Activated T-cell treated with anti-CD3 and anti-CD28 coated beads for 1 hour (primary cell): Measurements from ENCODE around the gene HDC.

Source experiments
- DNase-seq: peaks from one replicate; pipeline ENCODE4 v3.0.0-alpha.2; 2020; ENCODE audit warnings: low read depth

Gene HDC, protein sequence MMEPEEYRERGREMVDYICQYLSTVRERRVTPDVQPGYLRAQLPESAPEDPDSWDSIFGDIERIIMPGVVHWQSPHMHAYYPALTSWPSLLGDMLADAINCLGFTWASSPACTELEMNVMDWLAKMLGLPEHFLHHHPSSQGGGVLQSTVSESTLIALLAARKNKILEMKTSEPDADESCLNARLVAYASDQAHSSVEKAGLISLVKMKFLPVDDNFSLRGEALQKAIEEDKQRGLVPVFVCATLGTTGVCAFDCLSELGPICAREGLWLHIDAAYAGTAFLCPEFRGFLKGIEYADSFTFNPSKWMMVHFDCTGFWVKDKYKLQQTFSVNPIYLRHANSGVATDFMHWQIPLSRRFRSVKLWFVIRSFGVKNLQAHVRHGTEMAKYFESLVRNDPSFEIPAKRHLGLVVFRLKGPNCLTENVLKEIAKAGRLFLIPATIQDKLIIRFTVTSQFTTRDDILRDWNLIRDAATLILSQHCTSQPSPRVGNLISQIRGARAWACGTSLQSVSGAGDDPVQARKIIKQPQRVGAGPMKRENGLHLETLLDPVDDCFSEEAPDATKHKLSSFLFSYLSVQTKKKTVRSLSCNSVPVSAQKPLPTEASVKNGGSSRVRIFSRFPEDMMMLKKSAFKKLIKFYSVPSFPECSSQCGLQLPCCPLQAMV

DNA sequence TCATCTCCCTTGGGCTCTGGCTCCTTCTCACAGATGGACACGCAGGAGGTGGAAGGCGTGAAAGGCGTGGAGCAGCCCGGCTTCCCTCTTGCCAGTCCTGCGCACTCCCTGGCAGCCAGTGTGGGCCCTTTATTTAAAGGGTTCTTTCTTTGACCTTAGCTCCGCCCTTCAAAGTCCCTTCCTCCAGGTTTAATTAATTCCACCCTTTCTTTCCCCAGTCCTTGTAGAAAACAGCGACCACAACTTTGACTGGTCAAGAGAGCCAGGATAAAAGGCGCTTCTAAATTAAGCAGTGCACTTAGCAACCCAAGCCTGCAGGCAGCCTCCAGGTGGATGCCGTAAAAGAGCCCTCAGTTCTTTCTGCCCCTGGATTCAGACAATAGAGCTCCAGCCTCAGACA, at the start of gene HDC:
Gene HDC (minus strand): TSS at position 107 of the 400 bp plus-strand sequence. CDS start 103 bp downstream, at position 4.
- DNase-seq = no peak

- DNase-seq = no peak
Observed at GRCh38 chr15:50312636-50313035, 47.1 kb upstream of the HDC start.

DNA sequence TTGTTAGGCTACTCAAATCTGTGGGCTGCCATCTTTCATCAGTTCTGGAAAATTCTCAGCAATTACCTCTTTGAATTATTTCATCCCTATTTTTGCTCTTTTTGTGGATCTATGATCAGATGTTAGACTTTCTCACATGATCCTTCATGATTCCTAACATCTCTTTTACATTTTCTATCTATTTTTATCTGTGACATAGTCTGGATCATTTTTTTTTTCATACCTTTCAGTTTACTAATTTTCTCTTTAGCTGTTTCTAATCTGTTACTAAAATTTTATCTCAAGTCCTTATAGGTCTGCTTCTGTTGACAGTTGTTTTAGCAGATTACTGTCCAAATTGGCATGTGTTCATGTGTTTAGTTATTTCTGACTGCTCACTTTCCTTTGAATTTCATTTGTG, 42.3 kb upstream of the HDC start:
- DNase-seq = no peak

- no peak for DNase-seq
Observed at GRCh38 chr15:50304836-50305235, 39.3 kb upstream of the HDC start.

- no peak for DNase-seq
Observed at GRCh38 chr15:50302581-50302980, 37.1 kb upstream of the HDC start.

- no peak for DNase-seq
Observed at GRCh38 chr15:50298340-50298739, 32.8 kb upstream of the HDC start.

DNA sequence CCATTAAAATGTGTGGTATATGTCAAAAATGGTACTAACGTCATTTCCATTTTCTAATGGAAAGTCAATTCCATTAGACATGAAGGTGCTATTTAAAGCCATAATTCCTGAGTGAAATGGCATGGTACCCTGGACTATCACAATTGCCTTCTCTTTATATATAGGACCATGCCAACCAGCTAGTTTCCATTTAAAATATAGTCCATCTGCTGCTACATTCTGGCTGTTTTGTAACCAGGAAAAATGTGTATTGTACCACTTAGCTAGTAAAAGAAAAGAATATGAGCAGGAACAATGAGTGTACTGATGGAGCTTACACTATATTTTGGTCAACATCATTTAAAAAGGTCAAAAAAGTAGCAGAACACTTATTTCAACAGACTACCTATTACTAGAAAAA, 30.4 kb upstream of the HDC start:
- no peak for DNase-seq

GRCh38 chr15:50289749-50290148, 24.2 kb upstream of the HDC start:
- no peak for DNase-seq

DNA sequence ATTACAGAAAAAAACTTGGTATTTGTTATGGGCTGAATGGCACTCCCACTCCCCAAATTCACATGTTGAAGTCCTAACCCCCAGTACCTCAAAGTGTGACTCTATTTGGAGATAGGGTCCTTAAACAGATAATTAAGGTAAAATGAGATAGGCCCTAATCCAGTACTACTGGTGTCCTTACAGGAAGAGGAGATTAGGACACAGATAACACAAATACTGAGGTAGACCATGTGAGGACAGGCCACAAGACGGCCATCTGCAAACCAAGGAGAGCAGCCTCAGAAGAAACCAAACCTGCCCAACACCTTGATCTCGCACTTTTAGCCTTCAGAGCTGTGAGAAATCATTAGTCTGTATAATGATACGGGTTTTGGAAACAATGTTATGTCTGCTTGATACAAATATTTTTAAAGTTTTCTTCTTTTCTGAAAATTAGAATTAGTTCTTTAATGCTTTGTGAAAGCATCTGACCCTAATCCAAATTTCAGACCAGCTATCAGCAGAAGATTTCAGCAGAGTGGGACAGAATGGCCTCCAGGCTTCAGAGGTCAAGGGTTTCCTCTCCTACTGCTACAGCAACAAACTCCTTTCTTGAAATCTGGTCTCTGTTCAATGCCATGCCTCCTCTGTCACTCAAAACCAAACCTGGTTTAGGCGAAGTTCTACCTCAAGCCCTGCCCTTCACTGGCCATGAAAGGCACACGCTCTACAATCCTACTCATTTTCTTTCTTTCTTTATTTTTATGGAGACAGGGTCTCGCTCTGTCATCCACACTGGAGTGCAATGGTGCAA, 22.0 kb upstream of the HDC start:
- no peak for DNase-seq

GRCh38 chr15:50281427-50281826, 15.9 kb upstream of the HDC start:
- no peak for DNase-seq

DNA sequence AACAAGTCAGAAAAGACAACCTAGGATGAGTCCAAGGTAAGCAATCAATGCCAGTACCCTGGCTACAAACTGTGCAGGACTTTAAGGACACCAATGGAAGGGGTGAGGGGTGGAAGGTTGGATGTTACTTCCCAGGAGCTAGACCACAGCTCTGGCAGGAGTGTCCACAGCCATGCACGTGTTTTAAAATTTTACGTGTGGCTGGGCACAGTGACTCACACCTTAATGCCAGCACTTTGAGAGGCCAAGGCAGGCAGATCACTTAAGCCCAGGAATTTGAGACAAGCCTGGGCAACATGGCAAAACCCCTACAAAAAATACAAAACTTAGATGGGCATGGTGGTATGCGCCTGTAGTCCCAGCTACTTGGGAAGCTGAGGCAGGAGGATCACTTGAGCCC, 14.7 kb upstream of the HDC start:
- no peak for DNase-seq

- DNase-seq = no peak
Observed at GRCh38 chr15:50278496-50278895, 13.0 kb upstream of the HDC start.

- no peak for DNase-seq
Observed at GRCh38 chr15:50277370-50277769, 11.8 kb upstream of the HDC start.

DNA sequence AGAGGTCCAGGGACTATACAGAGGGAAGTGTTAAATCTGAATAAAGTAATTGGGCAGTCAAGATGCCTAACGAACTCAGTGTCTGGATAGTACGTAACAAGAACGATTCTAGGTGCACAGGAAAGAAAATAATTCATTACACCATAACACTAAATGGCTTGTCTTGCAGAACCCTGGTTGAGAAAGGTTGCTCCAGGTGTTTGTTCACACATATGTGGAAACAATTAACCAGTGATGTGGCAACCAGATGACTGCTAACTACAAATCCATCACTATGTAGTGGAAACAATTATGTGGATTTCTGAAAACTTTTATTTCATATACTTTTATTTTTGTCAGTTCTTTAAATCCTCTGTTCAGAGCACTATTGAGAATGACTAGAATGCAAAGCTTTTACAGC, 10.4 kb upstream of the HDC start:
- DNase-seq = no peak

- DNase-seq = no peak
Observed at GRCh38 chr15:50275091-50275490, 9.6 kb upstream of the HDC start.

DNA sequence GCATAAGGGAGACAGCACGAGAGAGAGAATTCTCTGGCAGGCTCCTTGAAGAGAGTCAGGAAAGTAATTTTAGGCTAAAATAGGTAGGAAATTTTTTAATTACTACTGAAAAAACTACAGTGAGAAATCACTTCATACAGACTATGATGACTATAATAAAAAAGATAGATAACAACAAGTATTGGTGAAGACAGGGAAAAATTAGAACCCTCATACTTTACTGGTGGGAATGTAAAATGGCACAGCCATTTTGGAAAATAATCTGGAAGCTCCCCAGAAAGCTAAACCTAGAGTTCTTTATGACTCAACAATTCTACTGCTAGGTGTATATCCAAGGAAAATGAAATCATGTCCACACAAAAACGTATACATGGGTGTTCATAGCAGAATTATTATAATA, 2.1 kb upstream of the HDC start:
- no peak for DNase-seq

- no peak for DNase-seq
Observed at GRCh38 chr15:50262533-50262932, 3.0 kb downstream of the HDC start.

DNA sequence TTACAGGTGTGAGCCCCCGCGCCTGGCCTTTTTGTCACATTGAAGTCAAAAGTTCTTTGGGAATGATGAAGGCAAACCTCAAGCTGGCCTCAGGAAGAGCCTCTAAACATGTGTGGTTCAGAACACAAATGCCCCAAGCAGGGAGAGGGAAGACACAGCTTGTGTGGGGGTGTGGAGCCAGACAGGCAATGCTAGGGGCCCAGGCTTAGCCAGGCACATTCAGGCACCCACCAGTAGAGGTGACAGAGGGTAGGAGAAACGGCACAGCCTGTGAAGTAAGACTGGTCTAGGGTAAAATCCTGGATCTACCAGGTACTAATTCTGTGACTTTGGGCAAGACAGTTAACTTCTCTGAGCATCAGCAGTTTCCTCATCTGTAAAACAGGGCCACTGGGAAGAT, 3.5 kb downstream of the HDC start:
- DNase-seq = no peak

DNA sequence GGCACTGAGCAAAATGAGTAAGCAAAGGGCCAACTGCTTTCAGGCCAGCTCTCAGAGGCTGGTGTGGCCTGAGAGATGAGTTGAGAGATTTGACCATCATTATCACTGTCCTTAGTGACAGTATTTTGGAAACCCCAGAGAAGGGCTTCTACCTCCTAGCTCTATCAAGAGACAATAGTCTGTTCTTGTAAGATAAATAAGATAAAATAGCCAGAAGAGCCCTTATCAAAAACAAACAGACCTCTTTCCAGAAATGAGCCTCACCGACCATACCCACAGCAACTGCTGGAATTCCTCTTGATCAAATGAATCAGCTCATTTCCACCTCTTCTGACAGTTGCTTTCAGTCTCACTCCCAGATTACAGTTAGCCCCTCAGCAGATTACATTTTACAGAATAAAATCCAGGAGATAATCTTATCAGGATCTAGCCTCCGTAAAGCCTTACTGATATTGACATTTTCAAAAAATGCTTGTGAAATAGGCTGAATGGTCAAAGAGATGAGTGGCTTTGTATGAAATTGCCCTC, 4.5 kb downstream of the HDC start:
- no peak for DNase-seq

DNA sequence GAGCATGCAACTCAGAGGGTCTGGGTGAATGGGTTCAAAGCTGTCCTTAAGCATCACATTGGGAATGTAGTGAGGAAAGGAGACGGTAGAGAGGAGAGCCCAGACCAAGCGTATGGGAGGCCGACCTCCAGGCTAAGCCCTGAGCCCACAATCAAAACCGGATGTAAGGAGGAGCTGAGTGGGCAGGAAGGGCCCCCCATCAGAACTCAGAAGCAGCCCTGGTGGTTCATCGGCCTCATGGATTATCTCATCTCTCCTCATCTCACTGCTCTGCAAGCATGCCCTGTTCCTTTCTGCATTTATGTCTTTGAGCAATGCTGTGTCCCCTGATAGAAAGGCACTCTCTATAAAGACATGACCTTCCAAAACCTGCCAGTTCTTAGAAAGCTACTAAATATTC, 6.2 kb downstream of the HDC start:
- no peak for DNase-seq

- no peak for DNase-seq
Observed at GRCh38 chr15:50257924-50258323, 7.6 kb downstream of the HDC start.

DNA sequence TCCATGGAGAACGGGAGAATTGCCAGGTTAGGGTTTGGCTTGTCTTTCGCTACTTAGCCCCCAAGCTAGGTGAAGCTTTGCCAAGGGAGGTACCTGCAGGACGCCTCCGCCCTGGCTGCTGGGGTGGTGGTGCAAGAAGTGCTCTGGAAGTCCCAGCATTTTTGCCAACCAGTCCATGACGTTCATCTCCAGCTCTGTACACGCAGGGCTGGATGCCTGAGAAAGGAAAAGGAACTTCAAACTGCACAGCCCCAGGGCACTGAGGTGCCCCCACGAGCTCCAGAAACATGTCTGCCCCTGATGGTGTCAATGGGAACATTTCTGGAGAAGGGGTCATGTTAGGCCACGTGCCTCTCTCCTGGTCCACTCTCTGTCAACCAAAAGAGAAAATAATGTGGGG, 8.2 kb downstream of the HDC start:
- no peak for DNase-seq
